Endothelial cell of umbilical vein (primary cell): ENCODE data around the gene GRID1. TPM values are rescaled to one million over a fixed set of nuclear protein-coding genes. Genes with fewer than 3 reads are reported as not detected.

Experiments used
- BruUV-seq: library from RNA; stranded (reverse); fragments of 400-500 nt; replicated peaks from 2 replicates; lab custom pipeline; 2021; lab: Mats Ljungman, UMichigan
- CTCF ChIA-PET: fragments of 300-600, 350-600 bp; sonication (Branson Sonifier 250); formaldehyde crosslinking; loops from one replicate; lab custom pipeline; 2021; ENCODE audit warnings: antibody characterized with exemption, inconsistent platforms; lab: Charles Lee
- POLR2A ChIA-PET: fragments of 300-600, 350-600 bp; sonication (Branson Sonifier 250); formaldehyde crosslinking; loops from one replicate; lab custom pipeline; 2021; ENCODE audit warnings: antibody characterized with exemption, inconsistent platforms; lab: Charles Lee
- DNase-seq: peaks from one replicate; pipeline ENCODE4 v3.0.0-alpha.2; 2011; ENCODE audit warnings: low read depth, low spot score
- FAIRE-seq: peaks from 2 replicates; lab custom pipeline; 2011; peaks lifted over from hg19 to GRCh38; lab: Jason Lieb, UNC
- H2AFZ ChIP-seq: 2 replicates; pipeline ENCODE4 v1.6.0; 2012; ENCODE audit warnings: low read depth, low read length, control low read depth, inconsistent platforms
- H3K27ac ChIP-seq: 2 replicates; pipeline ENCODE4 v1.5.1; 2011; ENCODE audit warnings: low read depth, mild to moderate bottlenecking, control low read depth, low read length, moderate library complexity; ENCODE audit not compliant: insufficient read depth
- H3K27me3 ChIP-seq, 2 experiments: 2 replicates each; pipeline versions ENCODE4 v1.6.0 to v1.6.1; 2011; ENCODE audit warnings: low read length in 2 of 2, mixed read lengths in 1 of 2; ENCODE audit not compliant: control insufficient read depth in 2 of 2, insufficient read depth in 2 of 2
- H3K36me3 ChIP-seq, 2 experiments: 2 replicates in 1 of 2; 3 replicates in 1 of 2; pipeline ENCODE4 v1.5.1; 2011; ENCODE audit warnings: low read length in 2 of 2, mild to moderate bottlenecking in 1 of 2, moderate library complexity in 1 of 2; ENCODE audit not compliant: control insufficient read depth in 2 of 2, insufficient read depth in 2 of 2; ENCODE audit errors: extremely low read depth in 1 of 2
- H3K4me1 ChIP-seq: 3 replicates; pipeline ENCODE4 v1.5.1; 2011; ENCODE audit warnings: mild to moderate bottlenecking, low read length; ENCODE audit not compliant: control insufficient read depth, insufficient read depth; ENCODE audit errors: extremely low read depth
- H3K4me2 ChIP-seq: 2 replicates; pipeline ENCODE4 v1.6.1; 2011; ENCODE audit warnings: low read length, control low read depth, mixed read lengths; ENCODE audit not compliant: insufficient read depth
- H3K4me3 ChIP-seq, 3 experiments: fragments of 200-600 bp in 1 of 3; sonication (generic), shearing (Covaris generic) in 1 of 3; replicated peaks in 1 of 3; 2 replicates each; pipeline ENCODE4 v1.5.1; 2011 to 2016; ENCODE audit warnings: control low read depth in 3 of 3, low read length in 3 of 3, mild to moderate bottlenecking in 2 of 3, inconsistent platforms in 1 of 3, low read depth in 1 of 3, moderate library complexity in 1 of 3; ENCODE audit not compliant: insufficient read depth in 1 of 3
- H3K79me2 ChIP-seq: 2 replicates; pipeline ENCODE4 v1.6.0; 2012; ENCODE audit warnings: low read length, inconsistent platforms; ENCODE audit not compliant: control insufficient read depth, insufficient read depth
- H3K9ac ChIP-seq: replicated peaks from 2 replicates; pipeline ENCODE3; 2011; ENCODE audit warnings: low read length, control low read depth; ENCODE audit not compliant: insufficient read depth; ENCODE audit errors: extremely low read depth
- H3K9me1 ChIP-seq: replicated peaks from 3 replicates; pipeline ENCODE4 v1.6.0; 2011; ENCODE audit warnings: mild to moderate bottlenecking, low read length; ENCODE audit not compliant: control insufficient read depth, insufficient read depth; ENCODE audit errors: extremely low read depth
- H3K9me3 ChIP-seq: replicated peaks from 2 replicates; pipeline ENCODE4 v1.5.1; 2012; ENCODE audit warnings: low read length, inconsistent platforms; ENCODE audit not compliant: control insufficient read depth, insufficient read depth
- H4K20me1 ChIP-seq: replicated peaks from 2 replicates; pipeline ENCODE3; 2011; ENCODE audit warnings: mild to moderate bottlenecking, low read length; ENCODE audit not compliant: control insufficient read depth, insufficient read depth; ENCODE audit errors: extremely low read depth
- EZH2 ChIP-seq: IDR thresholded peaks from 2 replicates; pipeline ENCODE4 v1.6.1; 2012; ENCODE audit warnings: borderline replicate concordance, low read depth, mild to moderate bottlenecking, moderate library complexity, low read length, inconsistent platforms; ENCODE audit not compliant: severe bottlenecking
- FOS ChIP-seq: IDR thresholded peaks from 2 replicates; pipeline ENCODE4 v1.6.1; 2011; ENCODE audit warnings: mild to moderate bottlenecking, low read length, moderate library complexity, borderline replicate concordance; ENCODE audit not compliant: insufficient read depth
- GATA2 ChIP-seq: IDR thresholded peaks from 2 replicates; pipeline ENCODE4 v1.7.0; 2011; ENCODE audit warnings: low read depth, mild to moderate bottlenecking, moderate library complexity, mixed read lengths, low read length; ENCODE audit not compliant: insufficient read length, insufficient read depth
- JUN ChIP-seq: IDR thresholded peaks from 2 replicates; pipeline ENCODE4 v1.6.1; 2011; ENCODE audit warnings: borderline replicate concordance, low read depth; ENCODE audit not compliant: insufficient read length, insufficient read depth
- MYC ChIP-seq: IDR thresholded peaks from one replicate; pipeline ENCODE4 v1.6.1; 2011; ENCODE audit warnings: mild to moderate bottlenecking, low read depth, low read length
- POLR2A ChIP-seq: IDR thresholded peaks from 2 replicates; pipeline ENCODE4 v1.6.1; 2012; ENCODE audit warnings: low read depth, mild to moderate bottlenecking, control low read depth, low read length
- POLR2AphosphoS5 ChIP-seq: IDR thresholded peaks from 2 replicates; pipeline ENCODE4 v1.6.1; 2012; ENCODE audit warnings: low read depth, mild to moderate bottlenecking, control low read depth, low read length, moderate library complexity; ENCODE audit not compliant: insufficient read depth
- dilution Hi-C: fragments of 300-500 bp; cut with MboI; formaldehyde crosslinking; loops from one replicate; pipeline ENCODE4 v1.15.0; 2019; ENCODE audit warnings: low sequenced_read_pairs; ENCODE audit not compliant: extremely low pct_ligation_motif_present
- intact Hi-C: fragments of 100-400 bp; cut with micrococcal nuclease; formaldehyde crosslinking; loops from one replicate; pipeline ENCODE4 v1.10.0; 2022
- polyA plus RNA-seq, 4 experiments: library from polyadenylated mRNA; depleted of rRNA in 3 of 4; stranded (reverse) in 3 of 4; unstranded in 1 of 4; fragments of >200 nt; gene quantifications; 2 replicates each; pipeline versions ENCODE4 v1.2.1 to v1.2.3, GENCODE V29; 2011 to 2012; ENCODE audit warnings: missing spikeins in 1 of 4
- total RNA-seq: library from RNA; stranded (reverse); gene quantifications from 2 replicates; pipeline ENCODE4 v1.2.3, GENCODE V29; 2021
- TF ChIP-seq, protein P1 (sequence below): IDR thresholded peaks from 2 replicates; pipeline ENCODE4 v1.6.1; 2011; ENCODE audit not compliant: insufficient read depth, insufficient read length
- TF ChIP-seq, protein P2 (sequence below), 2 donors: IDR thresholded peaks; 1 replicate in 1 of 2; 2 replicates in 1 of 2; pipeline ENCODE4 v1.5.1; 2011; ENCODE audit warnings: low read length in 2 of 2, mild to moderate bottlenecking in 2 of 2, moderate library complexity in 2 of 2, control low read depth in 1 of 2, inconsistent platforms in 1 of 2, low read depth in 1 of 2; ENCODE audit not compliant: insufficient read depth in 1 of 2; ENCODE audit errors: extremely low read depth in 1 of 2

GRID1 gene
- total and polyA plus RNA-seq, 2 donors (not counting 3 experiments of a cell fraction or from before 2014, with no cell fraction given) = not detected

DNA sequence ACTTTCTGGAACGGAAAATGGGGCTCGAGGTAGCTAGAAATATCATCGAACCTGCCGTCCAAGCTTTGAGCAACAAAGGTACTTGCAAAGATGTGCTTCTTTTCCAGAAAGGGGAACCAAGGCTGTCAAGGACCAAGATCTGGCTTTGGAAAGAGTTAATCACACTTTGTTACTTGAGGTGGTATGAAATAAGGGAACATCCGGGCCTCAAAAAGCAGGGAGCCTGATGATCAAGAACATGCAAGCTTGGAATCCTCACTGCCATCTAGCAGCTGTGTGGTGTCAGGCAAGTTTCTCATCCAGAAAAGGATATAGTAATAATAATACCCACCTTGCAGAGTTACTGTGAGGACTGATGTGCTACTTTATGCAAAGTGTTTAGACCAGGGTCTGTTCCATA, 329.5 kb downstream of the GRID1 start:
- H3K27ac ChIP-seq = no peak overlapping the region
- POLR2A ChIA-PET = no interaction called here
- no peak overlapping the region for H3K4me3 ChIP-seq
- dilution Hi-C loops (no loop called here), intact Hi-C loops (no loop called here)
- FAIRE-seq = no peak
- no peaks in the 10 kb centered on the region for H3K4me1 ChIP-seq
- no TSS peak for BruUV-seq
- no peak overlapping the region for H2AFZ ChIP-seq
- no peaks in the 10 kb centered on the region for H3K79me2 ChIP-seq
- no peak for TF ChIP-seq MYC
- TF ChIP-seq POLR2AphosphoS5 = no peak
- TF ChIP-seq, protein P1, sequence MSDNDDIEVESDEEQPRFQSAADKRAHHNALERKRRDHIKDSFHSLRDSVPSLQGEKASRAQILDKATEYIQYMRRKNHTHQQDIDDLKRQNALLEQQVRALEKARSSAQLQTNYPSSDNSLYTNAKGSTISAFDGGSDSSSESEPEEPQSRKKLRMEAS = no peak
- no peak for TF ChIP-seq GATA2
- TF ChIP-seq, protein P2, sequence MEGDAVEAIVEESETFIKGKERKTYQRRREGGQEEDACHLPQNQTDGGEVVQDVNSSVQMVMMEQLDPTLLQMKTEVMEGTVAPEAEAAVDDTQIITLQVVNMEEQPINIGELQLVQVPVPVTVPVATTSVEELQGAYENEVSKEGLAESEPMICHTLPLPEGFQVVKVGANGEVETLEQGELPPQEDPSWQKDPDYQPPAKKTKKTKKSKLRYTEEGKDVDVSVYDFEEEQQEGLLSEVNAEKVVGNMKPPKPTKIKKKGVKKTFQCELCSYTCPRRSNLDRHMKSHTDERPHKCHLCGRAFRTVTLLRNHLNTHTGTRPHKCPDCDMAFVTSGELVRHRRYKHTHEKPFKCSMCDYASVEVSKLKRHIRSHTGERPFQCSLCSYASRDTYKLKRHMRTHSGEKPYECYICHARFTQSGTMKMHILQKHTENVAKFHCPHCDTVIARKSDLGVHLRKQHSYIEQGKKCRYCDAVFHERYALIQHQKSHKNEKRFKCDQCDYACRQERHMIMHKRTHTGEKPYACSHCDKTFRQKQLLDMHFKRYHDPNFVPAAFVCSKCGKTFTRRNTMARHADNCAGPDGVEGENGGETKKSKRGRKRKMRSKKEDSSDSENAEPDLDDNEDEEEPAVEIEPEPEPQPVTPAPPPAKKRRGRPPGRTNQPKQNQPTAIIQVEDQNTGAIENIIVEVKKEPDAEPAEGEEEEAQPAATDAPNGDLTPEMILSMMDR (IDR thresholded peaks at IDR 0.05; ENCODE audit: extremely low read depth in 1 of 2, insufficient read depth in 1 of 2, low read depth in 1 of 2, low read length in 2 of 2) = no peak
- TF ChIP-seq POLR2A = no peak
- no peak for TF ChIP-seq EZH2
- no peaks in the 10 kb centered on the region for H4K20me1 ChIP-seq
- H3K36me3 ChIP-seq = no peaks in the 10 kb centered on the region
- no peak overlapping the region for H3K9ac ChIP-seq
- peaks cover 3% of the 10 kb centered on the region for H3K9me3 ChIP-seq
- H3K9me1 ChIP-seq = no peaks in the 10 kb centered on the region
- CTCF ChIA-PET = no interaction called here
- no peaks in the 10 kb centered on the region for H3K27me3 ChIP-seq
- no peak overlapping the region for H3K4me2 ChIP-seq
- DNase-seq = no peak

DNA sequence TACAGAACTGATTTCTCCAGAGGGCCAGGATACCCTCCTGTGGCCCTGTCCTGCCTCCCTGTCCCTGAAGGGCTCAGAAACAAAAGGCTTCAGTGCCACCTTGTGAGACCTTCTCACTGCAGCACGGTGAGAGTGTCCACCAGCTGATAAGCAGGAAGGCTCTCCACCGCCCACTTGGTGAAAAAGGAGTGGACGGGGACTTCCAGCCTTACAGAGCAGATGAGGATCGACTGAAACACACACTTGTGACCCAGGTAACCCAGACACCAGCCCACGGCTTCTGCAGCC, 330.1 kb downstream of the GRID1 start:
- Histone ChIP-seq H3K27me3 (no peaks in the 10 kb centered on the region), H4K20me1 (no peaks in the 10 kb centered on the region), H3K9me1 (no peaks in the 10 kb centered on the region), H3K9me3 (peaks cover 3% of the 10 kb centered on the region), H3K79me2 (no peaks in the 10 kb centered on the region), H3K9ac (no peak overlapping the region), H2AFZ (no peak overlapping the region), H3K27ac (no peak overlapping the region), H3K4me1 (no peaks in the 10 kb centered on the region), H3K4me3 (no peak overlapping the region), H3K4me2 (no peak overlapping the region), H3K36me3 (no peaks in the 10 kb centered on the region)
- POLR2A ChIA-PET = no interaction called here
- FAIRE-seq (no peak), DNase-seq (no peak)
- CTCF ChIA-PET = no interaction called here
- no TSS peak for BruUV-seq
- intact Hi-C loops (no loop called here), dilution Hi-C loops (no loop called here)
- TF ChIP-seq POLR2A (no peak), EZH2 (no peak), GATA2 (no peak), POLR2AphosphoS5 (no peak), MYC (no peak), JUN (no peak), FOS (no peak)
- TF ChIP-seq, protein P1 = no peak
- TF ChIP-seq, protein P2 (IDR thresholded peaks at IDR 0.05; ENCODE audit: extremely low read depth in 1 of 2, insufficient read depth in 1 of 2, low read depth in 1 of 2, low read length in 2 of 2) = no peak
